ENCODE results near the gene PAQR8. TPM values are rescaled to one million over a fixed set of nuclear protein-coding genes. Genes with fewer than 3 reads are reported as not detected.
A peak's percentile ranks its signal among the peaks of the same experiment; 100 is the strongest.

The PAQR8 gene
- total and polyA plus RNA-seq, 2 of the 13 experiments (the other 11 are each of a cell fraction or from before 2014, with no cell fraction given) = 37.7 to 50.7 TPM

DNA sequence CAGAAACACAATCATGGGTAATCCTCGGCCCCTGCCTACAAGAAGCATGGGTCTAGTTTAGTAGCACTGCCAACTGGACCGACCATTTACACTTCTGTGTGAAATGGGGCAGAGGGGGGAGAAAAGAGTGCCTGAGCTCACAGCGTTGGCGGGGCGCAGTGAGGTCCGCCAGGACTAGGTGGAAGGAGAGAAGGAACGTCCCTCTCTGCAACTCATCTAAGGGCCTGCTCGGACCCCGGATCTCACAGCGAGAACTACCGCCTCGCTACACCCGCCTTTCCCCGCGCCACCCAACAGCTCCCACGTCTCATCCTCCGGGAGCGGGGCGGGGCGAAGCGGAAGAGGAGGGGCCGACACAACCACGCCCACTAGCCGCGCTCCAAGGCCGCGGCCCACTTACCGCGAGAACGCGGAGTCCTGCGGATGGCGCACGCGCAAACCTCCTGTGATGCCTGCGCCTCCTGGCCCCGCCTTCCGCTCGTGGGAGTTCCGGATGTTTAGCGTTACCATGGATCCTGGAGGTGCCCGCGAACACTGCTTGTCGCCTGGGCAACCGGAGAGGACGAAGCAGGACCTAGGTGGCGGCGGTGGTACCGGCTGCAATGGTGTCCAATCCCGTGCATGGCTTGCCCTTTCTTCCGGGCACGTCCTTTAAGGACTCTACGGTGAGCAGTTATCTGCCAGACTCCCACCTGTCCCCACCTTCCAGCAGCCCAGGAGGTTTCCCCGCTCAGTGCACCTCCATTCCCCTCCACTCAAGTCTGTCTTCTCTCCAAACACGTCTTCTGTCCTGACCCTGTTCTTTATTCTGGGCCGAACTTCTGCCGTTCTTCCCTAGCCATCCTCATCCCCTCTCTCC lies 58.1 kb downstream of the PAQR8 start, which contains the start of gene EFHC1 (continued):
- TF ChIP-seq MLXIP (CRISPR knock-in tag; IDR thresholded peaks at IDR 0.05; ENCODE audit: borderline replicate concordance) (no peak), THAP9 (CRISPR knock-in tag; IDR thresholded peaks at IDR 0.05; ENCODE audit: borderline replicate concordance) (peak; percentile 95; the same call in 1 of the 2 replicates), CBFB (CRISPR knock-in tag; IDR thresholded peaks at IDR 0.05) (peak; percentile 90), POLR2AphosphoS5 (IDR thresholded peaks at IDR 0.05; ENCODE audit: low read depth, low read length) (peak; percentile 98), ZSCAN20 (CRISPR knock-in tag; IDR thresholded peaks at IDR 0.05; ENCODE audit: borderline replicate concordance) (no peak), NFKB2 (CRISPR knock-in tag; IDR thresholded peaks at IDR 0.05; ENCODE audit: borderline replicate concordance) (peak; percentile 88; the same call in 1 of the 2 replicates), HDAC1 (CRISPR knock-in tag; IDR thresholded peaks at IDR 0.05) (peak; percentile 81), PCBP2 (optimal IDR thresholded peaks at IDR 0.05; ENCODE audit: low read depth, low read length, poor library complexity, severe bottlenecking) (no peak), IKZF1 (IDR thresholded peaks at IDR 0.05) (no peak), PRMT3 (CRISPR knock-in tag; IDR thresholded peaks at IDR 0.05; ENCODE audit: borderline replicate concordance, low read depth) (no peak), MTA3 (CRISPR knock-in tag; IDR thresholded peaks at IDR 0.05) (no peak), ZNF703 (CRISPR knock-in tag; IDR thresholded peaks at IDR 0.05; ENCODE audit: borderline replicate concordance) (no peak), HOXA3 (CRISPR knock-in tag; IDR thresholded peaks at IDR 0.05) (peak; percentile 81), SIN3B (IDR thresholded peaks at IDR 0.05; ENCODE audit: low read length) (peak; percentile 61; the same call in 1 of the 2 replicates), FOSL2 (CRISPR knock-in tag; IDR thresholded peaks at IDR 0.05) (peak; percentile 54; the same call in 1 of the 2 replicates), TFDP1 (CRISPR knock-in tag; IDR thresholded peaks at IDR 0.05; ENCODE audit: borderline replicate concordance) (peak; percentile 86; the same call in 1 of the 2 replicates)
- TF ChIP-seq, protein P1, sequence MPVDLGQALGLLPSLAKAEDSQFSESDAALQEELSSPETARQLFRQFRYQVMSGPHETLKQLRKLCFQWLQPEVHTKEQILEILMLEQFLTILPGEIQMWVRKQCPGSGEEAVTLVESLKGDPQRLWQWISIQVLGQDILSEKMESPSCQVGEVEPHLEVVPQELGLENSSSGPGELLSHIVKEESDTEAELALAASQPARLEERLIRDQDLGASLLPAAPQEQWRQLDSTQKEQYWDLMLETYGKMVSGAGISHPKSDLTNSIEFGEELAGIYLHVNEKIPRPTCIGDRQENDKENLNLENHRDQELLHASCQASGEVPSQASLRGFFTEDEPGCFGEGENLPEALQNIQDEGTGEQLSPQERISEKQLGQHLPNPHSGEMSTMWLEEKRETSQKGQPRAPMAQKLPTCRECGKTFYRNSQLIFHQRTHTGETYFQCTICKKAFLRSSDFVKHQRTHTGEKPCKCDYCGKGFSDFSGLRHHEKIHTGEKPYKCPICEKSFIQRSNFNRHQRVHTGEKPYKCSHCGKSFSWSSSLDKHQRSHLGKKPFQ (CRISPR knock-in tag; IDR thresholded peaks at IDR 0.05; ENCODE audit: insufficient replicate concordance) = no peak
- TF ChIP-seq, protein P2, sequence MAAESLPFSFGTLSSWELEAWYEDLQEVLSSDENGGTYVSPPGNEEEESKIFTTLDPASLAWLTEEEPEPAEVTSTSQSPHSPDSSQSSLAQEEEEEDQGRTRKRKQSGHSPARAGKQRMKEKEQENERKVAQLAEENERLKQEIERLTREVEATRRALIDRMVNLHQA (CRISPR knock-in tag; IDR thresholded peaks at IDR 0.05) = peak; percentile 50; the same call in 1 of the 2 replicates
- TF ChIP-seq, protein P3, sequence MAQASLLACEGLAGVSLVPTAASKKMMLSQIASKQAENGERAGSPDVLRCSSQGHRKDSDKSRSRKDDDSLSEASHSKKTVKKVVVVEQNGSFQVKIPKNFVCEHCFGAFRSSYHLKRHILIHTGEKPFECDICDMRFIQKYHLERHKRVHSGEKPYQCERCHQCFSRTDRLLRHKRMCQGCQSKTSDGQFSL (CRISPR knock-in tag; IDR thresholded peaks at IDR 0.05) = peak; percentile 46; the same call in 1 of the 2 replicates
